Spleen (tissue), 7 donors: ENCODE data around the gene UTS2R.

Experiments
- POLR2A ChIP-seq, 3 donors: fragments of 450-650 bp; IDR thresholded peaks; one replicate each; pipeline ENCODE4 v1.5.1; 2017; ENCODE audit warnings: antibody characterized with exemption in 3 of 3, mild to moderate bottlenecking in 1 of 3
- TF ChIP-seq, protein P1 (sequence below), 11 experiments: fragments of 200-600 bp in 7 of 11; fragments of 450-650 bp in 4 of 11; sonication (generic) in 4 of 11; IDR thresholded peaks in 8 of 11; conservative IDR thresholded peaks in 3 of 11; 1 replicate in 7 of 11; 2 replicates in 4 of 11; pipeline versions ENCODE4 v1.4.0 to v1.8.0; 2016 to 2021; ENCODE audit warnings: antibody characterized with exemption in 11 of 11, inconsistent platforms in 4 of 11, mild to moderate bottlenecking in 1 of 11
- donor health status: DM: no; HTN: no; CAD: no; lungs with moderate emphysema.
- donor health status: DM: no; HTN: no; CAD: no.
- donor health status: DM: no; HTN: no; CAD: no.

DNA sequence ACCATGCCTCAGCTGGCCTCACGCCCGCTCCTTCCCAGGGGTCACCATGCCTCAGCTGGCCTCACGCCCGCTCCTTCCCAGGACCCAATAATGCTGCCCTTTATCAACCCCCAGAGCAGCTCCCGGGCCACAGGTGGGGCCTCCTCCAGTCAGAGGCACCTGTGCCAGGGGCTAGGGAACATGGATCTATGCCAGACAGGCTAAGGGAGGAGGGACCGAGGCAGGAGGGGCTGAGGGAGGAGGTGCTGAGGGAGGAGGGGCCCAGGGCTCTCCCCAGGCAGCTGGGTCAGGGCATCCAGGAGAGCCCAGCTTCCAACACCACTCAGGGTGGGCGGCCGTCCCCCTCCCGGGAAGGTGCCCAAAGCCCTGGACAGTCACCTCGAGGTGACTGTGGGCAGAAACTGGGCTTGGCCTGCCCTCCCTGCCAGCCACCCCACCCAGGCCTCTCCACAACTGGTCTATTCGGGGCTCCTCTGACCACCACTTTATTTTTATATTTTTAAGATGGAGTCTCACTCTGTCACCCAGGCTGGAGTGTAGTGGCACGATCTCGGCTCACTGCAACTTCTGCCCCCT is 19.4 kb downstream of the UTS2R start:
- TF ChIP-seq, protein P1, sequence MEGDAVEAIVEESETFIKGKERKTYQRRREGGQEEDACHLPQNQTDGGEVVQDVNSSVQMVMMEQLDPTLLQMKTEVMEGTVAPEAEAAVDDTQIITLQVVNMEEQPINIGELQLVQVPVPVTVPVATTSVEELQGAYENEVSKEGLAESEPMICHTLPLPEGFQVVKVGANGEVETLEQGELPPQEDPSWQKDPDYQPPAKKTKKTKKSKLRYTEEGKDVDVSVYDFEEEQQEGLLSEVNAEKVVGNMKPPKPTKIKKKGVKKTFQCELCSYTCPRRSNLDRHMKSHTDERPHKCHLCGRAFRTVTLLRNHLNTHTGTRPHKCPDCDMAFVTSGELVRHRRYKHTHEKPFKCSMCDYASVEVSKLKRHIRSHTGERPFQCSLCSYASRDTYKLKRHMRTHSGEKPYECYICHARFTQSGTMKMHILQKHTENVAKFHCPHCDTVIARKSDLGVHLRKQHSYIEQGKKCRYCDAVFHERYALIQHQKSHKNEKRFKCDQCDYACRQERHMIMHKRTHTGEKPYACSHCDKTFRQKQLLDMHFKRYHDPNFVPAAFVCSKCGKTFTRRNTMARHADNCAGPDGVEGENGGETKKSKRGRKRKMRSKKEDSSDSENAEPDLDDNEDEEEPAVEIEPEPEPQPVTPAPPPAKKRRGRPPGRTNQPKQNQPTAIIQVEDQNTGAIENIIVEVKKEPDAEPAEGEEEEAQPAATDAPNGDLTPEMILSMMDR (IDR thresholded peaks at IDR 0.05 in 8 of 11, conservative IDR thresholded peaks at IDR 0.05 in 3 of 11), result no peak
- TF ChIP-seq POLR2A (IDR thresholded peaks at IDR 0.05), result no peak
